Prostate gland (tissue), 2 donors: ENCODE results near the gene CAMK2D. TPM values are rescaled to one million over a fixed set of nuclear protein-coding genes. Genes with fewer than 3 reads are reported as not detected.

Experiments
- DNase-seq: peaks from one replicate; pipeline ENCODE4 v3.0.0-alpha.2; 2019; ENCODE audit warnings: low spot score
- H3K27ac ChIP-seq, 2 donors: fragments of 200-600 bp; sonication (generic); 2 replicates each; pipeline ENCODE4 v1.5.1; 2017 to 2019
- H3K27me3 ChIP-seq: fragments of 200-600 bp; sonication (generic); replicated peaks from 2 replicates; pipeline ENCODE4 v1.5.1; 2019; ENCODE audit not compliant: insufficient read depth
- H3K36me3 ChIP-seq, 2 donors: fragments of 200-600 bp; sonication (generic); 1 replicate in 1 of 2; 2 replicates in 1 of 2; pipeline versions ENCODE4 v1.5.1 to v1.8.1; 2017 to 2019
- H3K4me1 ChIP-seq: fragments of 200-600 bp; sonication (generic); replicated peaks from 2 replicates; pipeline ENCODE4 v1.5.1; 2019
- H3K4me3 ChIP-seq, 2 donors: fragments of 200-600 bp; sonication (generic); 2 replicates each; pipeline ENCODE4 v1.5.1; 2017 to 2019
- H3K9me3 ChIP-seq: fragments of 200-600 bp; sonication (generic); 2 replicates; pipeline ENCODE4 v1.5.1; 2017
- POLR2A ChIP-seq: fragments of 450-650 bp; IDR thresholded peaks from one replicate; pipeline ENCODE4 v1.6.1; 2016; ENCODE audit warnings: antibody characterized with exemption, mild to moderate bottlenecking
- POLR2AphosphoS5 ChIP-seq: sonication (generic); formaldehyde crosslinking; IDR thresholded peaks from one replicate; pipeline ENCODE4 v1.6.1; 2017; ENCODE audit warnings: antibody characterized with exemption
- WGBS: methylation state at CpG from one replicate; pipeline ENCODE4 v1.1.5; 2018; 5-methylcytosine and 5-hydroxymethylcytosine counted together
- intact Hi-C: fragments of 100-400 bp; cut with DNase I; formaldehyde crosslinking; loops from one replicate; pipeline ENCODE4 v1.14.2; 2022
- total RNA-seq, 2 donors: library from RNA; depleted of rRNA; stranded (reverse); fragments of >200 nt; gene quantifications; one replicate each; pipeline ENCODE4 v1.1.0, GENCODE V29; 2016
- TF ChIP-seq, protein P1 (sequence below), 4 experiments: fragments of 200-600 bp in 2 of 4; fragments of 450-650 bp in 2 of 4; sonication (generic) in 2 of 4; IDR thresholded peaks; 1 replicate in 3 of 4; 2 replicates in 1 of 4; pipeline ENCODE4 v1.5.1; 2016 to 2019; ENCODE audit warnings: antibody characterized with exemption in 4 of 4, mild to moderate bottlenecking in 2 of 4, moderate library complexity in 2 of 4

Gene CAMK2D
- total RNA-seq, 2 donors from 2014 or later, result 48.7 to 88.8 TPM

DNA sequence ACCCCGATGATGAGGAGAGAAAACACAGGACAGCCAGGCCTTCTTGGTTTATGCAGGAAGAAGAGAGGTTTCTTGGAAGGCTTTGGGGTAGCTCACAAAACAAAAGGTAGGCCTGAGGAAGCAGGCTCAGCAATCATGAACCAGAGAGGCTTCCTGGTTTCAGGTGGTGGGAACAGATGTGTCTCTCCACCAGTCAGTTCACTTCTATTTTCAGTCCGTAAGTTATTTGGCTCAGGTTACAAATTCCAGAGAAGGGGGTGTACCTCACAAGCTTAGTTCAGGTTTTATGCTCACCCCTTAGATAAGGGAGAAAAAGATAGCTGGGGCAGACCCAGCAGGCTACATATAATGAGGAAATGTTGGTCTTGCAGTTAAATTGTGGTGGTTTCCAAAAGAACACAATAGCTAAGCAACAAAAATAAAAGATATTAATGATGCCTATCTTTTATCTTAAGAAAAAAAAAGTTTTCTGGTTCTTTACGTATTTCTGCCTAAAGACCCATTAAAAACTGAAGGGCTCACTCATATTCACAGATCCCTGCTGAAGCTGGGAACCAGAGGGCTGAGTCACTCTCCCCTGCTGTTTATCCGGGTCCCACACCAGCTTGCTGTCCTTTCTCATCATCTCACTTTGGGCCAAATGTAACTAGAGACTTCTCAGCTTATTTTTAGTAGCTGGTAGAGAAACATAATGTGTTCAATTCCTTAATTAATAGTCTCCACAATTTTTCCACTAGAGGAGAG is 177.0 kb downstream of the CAMK2D start:
- no peaks in the 10 kb centered on the region for H3K9me3 ChIP-seq
- no peak for DNase-seq
- H3K27me3 ChIP-seq, result no peaks in the 10 kb centered on the region
- no peak overlapping the region for H3K27ac ChIP-seq
- 64% methylated on average over 4 of the region's 4 CpGs for WGBS
- H3K36me3 ChIP-seq, result no peaks in the 10 kb centered on the region
- TF ChIP-seq POLR2A (no peak), POLR2AphosphoS5 (no peak)
- TF ChIP-seq, protein P1, sequence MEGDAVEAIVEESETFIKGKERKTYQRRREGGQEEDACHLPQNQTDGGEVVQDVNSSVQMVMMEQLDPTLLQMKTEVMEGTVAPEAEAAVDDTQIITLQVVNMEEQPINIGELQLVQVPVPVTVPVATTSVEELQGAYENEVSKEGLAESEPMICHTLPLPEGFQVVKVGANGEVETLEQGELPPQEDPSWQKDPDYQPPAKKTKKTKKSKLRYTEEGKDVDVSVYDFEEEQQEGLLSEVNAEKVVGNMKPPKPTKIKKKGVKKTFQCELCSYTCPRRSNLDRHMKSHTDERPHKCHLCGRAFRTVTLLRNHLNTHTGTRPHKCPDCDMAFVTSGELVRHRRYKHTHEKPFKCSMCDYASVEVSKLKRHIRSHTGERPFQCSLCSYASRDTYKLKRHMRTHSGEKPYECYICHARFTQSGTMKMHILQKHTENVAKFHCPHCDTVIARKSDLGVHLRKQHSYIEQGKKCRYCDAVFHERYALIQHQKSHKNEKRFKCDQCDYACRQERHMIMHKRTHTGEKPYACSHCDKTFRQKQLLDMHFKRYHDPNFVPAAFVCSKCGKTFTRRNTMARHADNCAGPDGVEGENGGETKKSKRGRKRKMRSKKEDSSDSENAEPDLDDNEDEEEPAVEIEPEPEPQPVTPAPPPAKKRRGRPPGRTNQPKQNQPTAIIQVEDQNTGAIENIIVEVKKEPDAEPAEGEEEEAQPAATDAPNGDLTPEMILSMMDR (IDR thresholded peaks at IDR 0.05), result no peak
- H3K4me1 ChIP-seq, result no peaks in the 10 kb centered on the region
- intact Hi-C loops, result no loop called here
- H3K4me3 ChIP-seq, result no peak overlapping the region

DNA sequence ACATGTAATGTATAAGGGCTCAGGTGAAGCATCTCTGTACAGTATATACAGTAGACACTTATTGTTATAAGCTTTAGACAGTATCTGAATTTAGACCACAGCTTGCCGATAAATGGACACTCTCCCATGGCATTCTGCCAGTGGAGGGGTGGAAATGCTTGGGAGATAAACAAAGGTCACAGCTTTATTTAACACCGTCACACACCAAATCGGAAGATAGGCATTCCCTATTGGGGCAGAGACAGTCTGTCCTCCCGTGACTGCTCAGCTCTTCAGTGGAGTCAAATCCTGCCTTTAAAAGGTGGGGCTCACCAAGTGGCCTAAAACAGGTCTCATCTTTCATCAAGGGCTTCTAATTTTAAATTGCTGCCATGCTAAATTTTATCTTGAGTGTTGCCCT is 178.8 kb downstream of the CAMK2D start:
- Histone ChIP-seq H3K27me3 (no peaks in the 10 kb centered on the region), H3K36me3 (no peaks in the 10 kb centered on the region), H3K4me1 (no peaks in the 10 kb centered on the region), H3K9me3 (no peaks in the 10 kb centered on the region), H3K4me3 (no peak overlapping the region), H3K27ac (no peak overlapping the region)
- WGBS, result 82% methylated on average over 4 of the region's 4 CpGs
- intact Hi-C loops, result no loop called here
- DNase-seq, result no peak
- TF ChIP-seq POLR2AphosphoS5, result no peak
- TF ChIP-seq, protein P1 (IDR thresholded peaks at IDR 0.05), result no peak

DNA sequence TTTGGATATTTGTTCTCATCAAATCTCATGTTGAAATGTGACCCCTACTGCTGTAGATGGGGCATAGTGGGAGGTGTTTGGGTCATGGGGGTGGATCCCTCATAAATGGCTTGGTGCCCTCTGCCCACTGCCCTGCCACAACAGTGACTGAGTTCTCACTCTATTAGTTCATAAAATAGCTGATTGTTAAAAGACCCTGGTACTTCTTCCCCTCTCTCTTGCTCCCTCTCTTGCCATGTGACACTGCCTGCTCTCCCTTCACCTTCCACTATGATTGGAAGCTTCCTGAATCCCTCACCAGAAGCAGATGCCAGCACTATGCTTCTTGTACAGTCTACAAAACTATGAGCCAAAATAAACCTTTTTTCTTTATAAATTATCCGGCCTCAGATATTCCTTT is 182.2 kb downstream of the CAMK2D start:
- Histone ChIP-seq H3K27ac (no peak overlapping the region), H3K36me3 (no peaks in the 10 kb centered on the region), H3K4me3 (no peak overlapping the region), H3K4me1 (no peaks in the 10 kb centered on the region), H3K9me3 (no peaks in the 10 kb centered on the region), H3K27me3 (no peaks in the 10 kb centered on the region)
- TF ChIP-seq POLR2AphosphoS5 (no peak), POLR2A (no peak)
- TF ChIP-seq, protein P1 (IDR thresholded peaks at IDR 0.05), result no peak
- DNase-seq, result no peak
- 85% methylated on average over 1 of the region's 1 CpG for WGBS
- intact Hi-C loops, result no loop called here

- no peaks in the 10 kb centered on the region for H3K36me3 ChIP-seq
- TF ChIP-seq POLR2A (no peak), POLR2AphosphoS5 (no peak)
- TF ChIP-seq, protein P1 (IDR thresholded peaks at IDR 0.05), result no peak
- no peak overlapping the region for H3K27ac ChIP-seq
- WGBS, result 63% methylated on average over 5 of the region's 5 CpGs
- no peaks in the 10 kb centered on the region for H3K4me1 ChIP-seq
- no peak overlapping the region for H3K4me3 ChIP-seq
- intact Hi-C loops, result no loop called here
- no peak for DNase-seq
- no peaks in the 10 kb centered on the region for H3K9me3 ChIP-seq
- no peaks in the 10 kb centered on the region for H3K27me3 ChIP-seq
Observed at GRCh38 chr4:113576947-113577678, 184.4 kb downstream of the CAMK2D start.
